ENCODE data around the gene RBM20.

- no peak for TF ChIP-seq CTCF (IDR thresholded peaks at IDR 0.05)
- TF ChIP-seq POLR2A (IDR thresholded peaks at IDR 0.05): no peak
These were observed 137.0 kb downstream of the RBM20 start for GRCh38 chr10:110781139-110781538.

Measured in thyroid gland (tissue), 4 donors.